Skin of body (tissue), 2 donors: ENCODE data around the gene CCSER1. TPM values are rescaled to one million over a fixed set of nuclear protein-coding genes. Genes with fewer than 3 reads are reported as not detected.
"Not testable (repeated sequence)": the region's sequence is repeated elsewhere in the genome, so short reads cannot be mapped to it uniquely, and the experiment has no call there.

Source experiments
- DNase-seq: peaks from one replicate; lab custom pipeline; 2025; lab: John Stamatoyannopoulos, UW
- total RNA-seq: library from RNA; depleted of rRNA; stranded (reverse); fragments of >200 nt; gene quantifications from one replicate; pipeline ENCODE4 v1.2.3, GENCODE V29; 2014

Gene CCSER1
- total RNA-seq, 1 donor from 2014 or later: 12.3 TPM

DNA sequence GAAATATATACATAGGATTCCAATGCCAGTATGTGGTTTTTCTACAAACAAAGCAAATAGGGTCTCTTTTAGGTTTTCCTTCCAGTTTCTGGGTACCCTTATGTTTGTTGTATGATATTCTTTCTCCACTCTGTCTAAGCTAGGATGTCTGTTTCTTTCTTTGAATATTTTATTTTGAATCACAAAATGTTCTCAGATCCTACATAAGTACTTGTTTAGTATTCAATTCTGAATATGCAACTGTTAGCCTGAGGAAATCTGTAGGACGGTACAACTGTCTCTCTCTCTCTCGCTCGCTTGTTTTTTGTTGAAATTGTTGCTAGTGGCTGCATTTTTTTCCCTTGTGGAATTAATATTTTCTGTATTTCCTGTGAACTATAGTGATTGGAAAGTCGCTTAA lies 163.2 kb downstream of the CCSER1 start:
- DNase-seq: no peak

DNA sequence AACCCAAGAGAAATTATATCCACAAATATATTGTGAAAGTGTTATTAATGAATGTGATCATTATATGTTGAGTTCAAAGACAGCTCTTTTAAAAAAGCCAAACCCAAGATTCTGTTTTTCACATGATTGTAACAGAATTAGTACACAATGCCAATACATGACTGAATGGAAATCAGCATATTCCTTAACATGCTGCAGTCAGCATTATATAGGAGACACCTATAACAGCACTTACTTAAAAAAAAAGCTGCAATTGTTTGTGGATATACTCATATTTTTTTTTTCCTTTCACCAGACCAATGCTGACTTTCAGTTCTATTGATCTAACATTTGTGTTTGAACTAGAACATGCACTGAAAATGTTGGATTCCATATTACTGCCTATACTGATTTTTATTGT lies 165.2 kb downstream of the CCSER1 start:
- no peak for DNase-seq

- DNase-seq: no peak
Observed at GRCh38 chr4:90293320-90293719, 166.1 kb downstream of the CCSER1 start.

- no peak for DNase-seq
Observed at GRCh38 chr4:90299373-90299772, 172.2 kb downstream of the CCSER1 start.

- no peak for DNase-seq
Observed at GRCh38 chr4:90306810-90307209, 179.6 kb downstream of the CCSER1 start.

GRCh38 chr4:90317140-90317539 lies 189.9 kb downstream of the CCSER1 start:
- not testable (repeated sequence) for DNase-seq

DNA sequence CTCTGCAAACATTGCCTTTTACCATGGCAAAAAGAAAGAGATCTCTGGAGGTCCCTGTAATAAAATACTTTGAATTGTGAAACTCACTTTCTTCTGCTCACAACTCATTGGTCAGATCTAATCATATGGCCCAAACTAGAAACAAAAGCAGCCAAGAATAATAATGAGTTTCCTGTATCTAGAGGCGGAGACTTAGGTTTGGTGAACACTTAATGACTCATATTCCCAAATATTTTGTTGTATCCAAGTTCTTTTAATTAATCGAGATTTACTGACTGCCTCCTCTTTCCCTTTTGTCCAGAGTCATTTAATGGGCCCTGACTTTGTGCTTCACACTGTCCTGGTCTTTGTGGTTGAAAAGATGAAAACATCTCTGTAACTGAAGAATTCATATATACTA lies 190.6 kb downstream of the CCSER1 start:
- DNase-seq: no peak

DNA sequence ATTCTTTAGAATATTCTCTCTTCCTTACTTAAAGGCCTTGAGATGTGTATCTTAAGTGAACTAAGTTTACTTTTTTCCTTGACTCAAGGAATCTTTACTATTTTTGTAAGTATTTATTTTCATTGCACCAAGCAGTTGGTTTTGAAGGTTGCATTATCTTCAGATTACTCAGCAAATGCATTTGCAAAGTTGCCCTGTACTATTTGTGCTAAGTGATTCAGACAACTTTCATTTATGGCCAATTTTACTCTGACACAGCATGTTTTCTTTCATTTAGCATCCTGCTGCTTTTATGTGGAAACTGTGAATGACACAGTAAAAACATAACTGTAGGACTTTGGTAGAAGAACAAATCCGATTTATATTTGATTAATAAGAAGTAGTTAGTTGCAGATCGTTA lies 191.0 kb downstream of the CCSER1 start:
- DNase-seq: no peak

- no peak for DNase-seq
Observed at GRCh38 chr4:90328558-90328957, 201.4 kb downstream of the CCSER1 start.

DNA sequence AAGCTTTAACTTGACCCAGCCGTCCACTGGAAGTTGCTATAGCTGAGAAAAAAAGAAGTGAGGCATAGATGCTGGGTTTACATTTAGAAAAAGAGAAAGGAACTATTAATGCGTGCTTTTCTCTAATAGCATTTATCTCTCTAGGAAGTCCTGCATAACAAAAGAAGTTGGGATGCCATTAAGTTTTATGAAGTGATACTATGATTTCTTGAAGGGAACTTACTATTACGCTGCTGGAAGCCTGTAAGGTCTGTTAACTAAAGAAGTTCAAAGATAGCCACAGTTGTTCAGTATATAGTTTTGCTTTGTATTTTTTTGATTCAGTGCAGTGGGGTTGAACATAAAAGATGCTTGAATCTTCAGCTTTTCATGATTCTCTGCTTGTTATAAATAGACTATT lies 203.4 kb downstream of the CCSER1 start:
- DNase-seq: no peak

DNA sequence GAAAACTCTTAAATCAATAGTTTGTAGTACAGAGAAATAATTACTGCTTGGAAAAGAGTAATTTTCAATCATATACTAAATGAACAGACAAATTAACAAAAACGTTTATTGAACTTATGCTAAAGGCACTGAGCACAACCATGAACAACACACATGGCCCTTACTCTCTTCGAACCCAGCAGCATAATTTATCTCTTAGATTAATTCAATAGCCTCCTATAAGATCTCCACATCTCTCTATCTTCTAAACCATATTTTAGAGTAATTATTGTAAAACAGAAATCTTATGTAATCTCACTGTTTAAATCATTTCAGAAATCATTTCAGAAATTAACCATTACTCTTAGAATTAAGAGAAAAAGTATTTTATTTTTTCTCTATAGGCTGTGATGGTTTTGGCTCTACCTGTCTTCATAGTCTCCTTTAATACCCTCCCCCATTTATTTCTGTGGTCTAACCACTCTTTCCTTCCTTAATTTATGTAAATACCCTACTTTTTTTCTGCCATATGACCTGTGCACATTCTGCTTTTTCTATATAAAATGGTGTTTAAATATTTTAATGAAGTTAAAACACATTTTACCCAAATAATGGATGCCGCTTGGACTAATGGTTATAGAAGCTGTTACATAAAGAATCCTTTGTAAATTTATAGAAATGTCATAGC lies 218.5 kb downstream of the CCSER1 start:
- DNase-seq: no peak

DNA sequence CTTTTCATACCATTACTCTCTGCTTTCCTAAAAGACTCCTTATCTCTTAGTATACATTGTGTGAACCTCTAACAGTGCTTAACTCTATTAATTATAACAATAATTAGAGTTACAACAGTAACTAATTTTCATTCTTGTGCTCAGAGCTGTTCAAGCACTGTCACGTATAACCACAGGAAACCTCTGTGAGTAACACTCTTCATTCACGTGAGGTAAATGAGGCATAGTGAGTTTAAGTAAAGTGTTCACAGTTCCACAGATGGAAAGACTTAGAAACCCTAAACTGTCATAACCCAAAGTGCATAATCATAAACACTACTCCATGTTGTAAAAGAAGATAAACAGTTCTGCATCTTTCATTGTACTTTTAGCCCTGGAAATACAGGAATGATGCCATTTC lies 222.4 kb downstream of the CCSER1 start:
- DNase-seq: no peak

DNA sequence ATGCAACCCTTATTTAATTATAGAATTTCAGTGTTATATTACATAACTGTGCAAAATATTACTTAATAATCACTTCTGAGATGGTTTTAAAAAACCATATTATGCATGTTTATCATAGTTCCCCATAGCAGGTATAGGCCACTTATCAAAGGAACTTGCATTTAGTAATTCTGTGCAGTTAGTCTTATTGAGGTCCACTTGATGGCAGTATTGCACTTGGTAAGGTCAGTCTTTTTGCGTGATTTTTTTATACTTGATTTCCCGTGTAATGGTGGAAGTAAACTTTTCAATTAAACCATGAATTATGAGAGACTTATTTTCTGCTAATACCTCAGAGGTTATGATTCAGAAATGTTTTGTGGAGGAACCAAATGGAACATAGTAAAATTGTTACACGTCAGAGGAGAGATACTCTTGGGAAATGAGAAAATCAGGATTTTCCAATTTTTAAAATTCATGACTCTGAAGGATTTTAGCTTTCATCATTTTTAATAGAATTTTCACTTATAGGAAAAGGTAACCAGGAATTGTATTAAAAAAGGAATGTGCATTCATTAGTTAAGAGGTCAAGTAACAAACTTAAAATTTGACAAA lies 230.0 kb downstream of the CCSER1 start:
- no peak for DNase-seq

DNA sequence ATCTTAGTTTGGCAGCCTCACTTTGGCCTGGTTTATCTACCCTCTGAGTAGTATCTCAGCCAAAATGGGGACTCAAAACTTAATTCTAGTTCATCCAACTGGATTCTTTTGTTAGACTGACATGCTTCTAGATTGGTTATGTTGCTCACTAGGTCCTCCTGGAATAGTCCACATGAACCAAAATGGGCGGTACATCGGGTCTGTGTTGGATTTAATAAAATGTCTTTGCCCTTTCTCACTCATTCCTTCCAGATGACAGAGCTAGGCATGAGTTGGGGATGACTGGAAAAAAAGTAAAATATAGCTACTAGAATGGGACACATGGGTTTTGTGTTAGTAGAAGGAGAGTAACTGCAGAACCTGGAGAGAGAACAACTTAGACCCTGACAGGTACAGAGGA lies 247.9 kb downstream of the CCSER1 start:
- no peak for DNase-seq

GRCh38 chr4:90393215-90393614 lies 266.0 kb downstream of the CCSER1 start:
- no peak for DNase-seq

GRCh38 chr4:90403781-90404180 lies 276.6 kb downstream of the CCSER1 start:
- DNase-seq: no peak

- DNase-seq: not testable (repeated sequence)
Observed at GRCh38 chr4:90407897-90408296, 280.7 kb downstream of the CCSER1 start.

- DNase-seq: not testable (repeated sequence)
Observed at GRCh38 chr4:90412786-90413185, 285.6 kb downstream of the CCSER1 start.

- DNase-seq: no peak
Observed at GRCh38 chr4:90415116-90415515, 287.9 kb downstream of the CCSER1 start.

DNA sequence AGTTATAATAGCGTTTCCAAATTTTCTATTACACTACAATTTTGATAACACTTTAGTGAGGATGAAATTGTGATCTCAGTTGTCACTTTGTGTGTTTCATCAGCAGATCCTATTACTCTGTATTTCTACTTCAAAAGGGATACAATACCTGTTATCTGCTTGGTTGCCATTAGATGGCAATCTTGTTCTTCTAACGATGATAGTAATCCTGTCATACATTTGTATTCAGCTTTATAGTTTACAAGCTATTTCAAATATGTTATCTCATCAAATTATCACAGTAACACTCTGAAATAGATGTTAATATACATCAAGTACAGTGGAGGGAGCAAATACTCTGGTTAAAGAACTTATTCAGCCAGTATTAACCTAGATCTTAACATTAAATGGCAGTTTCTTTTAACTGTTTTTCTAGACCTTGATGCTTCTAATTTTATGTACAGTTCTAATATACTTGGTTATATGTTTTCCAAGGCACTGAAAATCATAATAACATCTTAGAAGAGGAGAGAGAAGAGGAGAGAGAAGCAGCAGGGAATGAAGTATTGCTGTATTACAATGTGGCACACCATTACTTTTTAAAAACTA lies 292.0 kb downstream of the CCSER1 start:
- peak; percentile 10 for DNase-seq

DNA sequence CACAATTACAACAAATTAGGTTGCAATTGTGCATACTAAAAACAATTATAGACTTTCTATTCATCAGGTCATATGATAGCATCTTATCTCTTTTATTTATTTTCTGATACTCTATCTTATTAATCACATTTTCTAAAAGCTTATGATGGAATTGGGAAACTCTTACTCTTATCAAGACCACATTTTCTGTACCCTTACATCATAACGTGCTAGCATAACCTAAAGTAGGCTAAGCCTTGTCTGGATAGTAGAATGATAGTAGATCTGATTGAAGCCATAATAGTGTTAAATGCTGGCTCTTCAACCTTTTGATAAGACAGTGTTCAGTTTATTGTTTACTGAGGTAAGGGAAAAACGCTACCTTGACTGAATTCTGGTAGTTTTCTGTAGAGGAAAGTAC lies 294.0 kb downstream of the CCSER1 start:
- DNase-seq: no peak

DNA sequence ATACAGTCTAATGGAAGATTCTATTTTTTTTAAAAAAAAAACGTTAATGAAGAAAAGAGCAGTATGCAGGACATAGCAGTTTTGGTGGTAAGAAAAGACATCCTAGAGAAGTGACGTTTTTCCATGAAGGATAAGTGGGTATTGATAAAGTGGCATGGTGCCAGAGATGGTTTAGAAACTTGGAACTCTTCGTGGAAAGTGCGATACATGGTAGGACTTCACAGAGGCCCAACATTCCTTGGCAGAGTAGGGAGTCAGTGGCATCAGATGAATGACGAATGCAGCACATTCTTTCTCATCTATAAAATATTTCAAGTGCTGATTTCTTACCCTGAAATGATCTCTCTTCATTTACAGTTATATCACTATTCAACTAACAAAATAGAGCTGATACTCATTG lies 298.7 kb downstream of the CCSER1 start:
- no peak for DNase-seq

DNA sequence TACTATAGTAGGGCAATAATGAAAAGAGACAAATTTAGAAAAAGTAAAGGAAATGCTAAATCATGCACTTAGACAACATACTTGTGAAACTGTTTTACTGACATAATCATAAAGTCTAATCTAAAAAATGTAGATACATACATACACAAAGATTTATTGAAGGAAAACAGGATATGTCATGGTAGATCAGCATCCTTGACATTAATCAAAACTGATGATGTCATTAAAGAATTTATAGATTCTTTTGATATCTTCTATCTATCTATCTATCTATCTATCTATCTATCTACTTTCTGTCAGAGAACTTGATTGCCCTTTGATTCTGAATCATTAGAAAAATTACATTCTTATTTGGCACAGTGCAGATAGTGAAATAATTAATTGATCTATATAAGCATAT lies 311.3 kb downstream of the CCSER1 start:
- DNase-seq: no peak
